B cell (primary cell): ENCODE measurements around the gene WDFY4. TPM values are rescaled to one million over a fixed set of nuclear protein-coding genes. Genes with fewer than 3 reads are reported as not detected.

Experiments
- ATAC-seq: fragments of 200-7000 bp; cut with Tn5 transposase; one replicate; pipeline ENCODE4 v1.10.0; 2021; ENCODE audit warnings: low read depth, mild to moderate bottlenecking, moderate number of reproducible peaks, moderate library complexity
- CTCF ChIA-PET: fragments of 350-600 bp; sonication (Branson Sonifier 250); formaldehyde crosslinking; loops from one replicate; lab custom pipeline; 2021; ENCODE audit warnings: antibody characterized with exemption, inconsistent platforms; lab: Charles Lee
- POLR2A ChIA-PET: fragments of 350-600 bp; sonication (Branson Sonifier 250); formaldehyde crosslinking; loops from one replicate; lab custom pipeline; 2021; ENCODE audit warnings: antibody characterized with exemption; lab: Charles Lee
- DNase-seq: peaks from one replicate; pipeline ENCODE4 v3.0.0; 2013
- H2AFZ ChIP-seq: 2 replicates; pipeline ENCODE4 v1.6.1; 2012; ENCODE audit warnings: mild to moderate bottlenecking, low read depth, low read length; ENCODE audit not compliant: insufficient read depth, poor library complexity, severe bottlenecking
- H3K27ac ChIP-seq, 2 donors: 1 replicate in 1 of 2; 2 replicates in 1 of 2; pipeline ENCODE4 v1.5.1; 2012 to 2013; ENCODE audit warnings: low read length in 2 of 2, mild to moderate bottlenecking in 2 of 2, moderate library complexity in 1 of 2
- H3K27me3 ChIP-seq, 4 experiments: fragments of 200-600 bp in 1 of 4; sonication (generic) in 1 of 4; replicated peaks in 1 of 4; 1 replicate in 2 of 4; 2 replicates in 2 of 4; pipeline versions ENCODE4 v1.6.1 to v1.7.0; 2013 to 2016; ENCODE audit warnings: low read length in 3 of 4, mild to moderate bottlenecking in 2 of 4, mixed read lengths in 1 of 4, moderate library complexity in 1 of 4; ENCODE audit not compliant: insufficient read depth in 4 of 4, control insufficient read depth in 3 of 4; ENCODE audit errors: control extremely low read depth in 1 of 4
- H3K36me3 ChIP-seq, 2 experiments: replicated peaks in 1 of 2; 1 replicate in 1 of 2; 2 replicates in 1 of 2; pipeline versions ENCODE4 v1.6.1 to v1.7.1; 2013; ENCODE audit warnings: low read length in 1 of 2; ENCODE audit not compliant: insufficient read depth in 2 of 2, control insufficient read depth in 1 of 2; ENCODE audit errors: control extremely low read depth in 1 of 2, extremely low read depth in 1 of 2
- H3K4me1 ChIP-seq, 2 donors: fragments of 200-600 bp in 1 of 2; sonication (generic) in 1 of 2; 1 replicate in 1 of 2; 2 replicates in 1 of 2; pipeline versions ENCODE4 v1.5.1 to v1.6.1; 2013 to 2017; ENCODE audit warnings: low read length in 2 of 2; ENCODE audit not compliant: control insufficient read depth in 2 of 2, insufficient read depth in 2 of 2
- H3K4me2 ChIP-seq: replicated peaks from 2 replicates; pipeline ENCODE3; 2012; ENCODE audit warnings: mild to moderate bottlenecking, low read depth, low read length; ENCODE audit not compliant: poor library complexity, severe bottlenecking
- H3K4me3 ChIP-seq, 5 experiments: fragments of 200-600 bp in 1 of 5; sonication (generic) in 1 of 5; 1 replicate in 3 of 5; 2 replicates in 2 of 5; pipeline versions ENCODE4 v1.5.1 to v1.7.0; 2011 to 2016; ENCODE audit warnings: low read length in 4 of 5, mild to moderate bottlenecking in 4 of 5, low read depth in 2 of 5, control low read depth in 1 of 5, moderate library complexity in 1 of 5; ENCODE audit not compliant: insufficient read depth in 1 of 5; ENCODE audit errors: control extremely low read depth in 1 of 5, extremely low read depth in 1 of 5
- H3K79me2 ChIP-seq: fragments of 200-600 bp; sonication (generic); one replicate; pipeline ENCODE4 v1.6.0; 2016; ENCODE audit warnings: low read length; ENCODE audit not compliant: control insufficient read depth, insufficient read depth
- H3K9ac ChIP-seq: fragments of 200-600 bp; sonication (generic); 2 replicates; pipeline ENCODE4 v1.6.1; 2017; ENCODE audit warnings: mild to moderate bottlenecking, low read length, moderate library complexity
- H3K9me3 ChIP-seq, 3 donors: one replicate each; pipeline versions ENCODE4 v1.6.1 to v1.7.1; 2013; ENCODE audit warnings: low read length in 2 of 3; ENCODE audit not compliant: control insufficient read depth in 2 of 3, insufficient read depth in 1 of 3; ENCODE audit errors: control extremely low read depth in 1 of 3
- H4K20me1 ChIP-seq: 2 replicates; pipeline ENCODE4 v1.6.0; 2012; ENCODE audit warnings: mild to moderate bottlenecking, low read length; ENCODE audit not compliant: insufficient read depth, control insufficient read depth, poor library complexity, severe bottlenecking
- H3K27ac Mint-ChIP-seq: one replicate; pipeline ENCODE4 v1.8.0; 2021; ENCODE audit warnings: mixed read lengths
- H3K27me3 Mint-ChIP-seq: one replicate; pipeline ENCODE4 v1.8.0; 2021; ENCODE audit warnings: mixed read lengths
- H3K4me1 Mint-ChIP-seq: one replicate; pipeline ENCODE4 v1.8.0; 2021; ENCODE audit warnings: mixed read lengths
- H3K4me3 Mint-ChIP-seq: one replicate; pipeline ENCODE4 v1.8.0; 2021; ENCODE audit warnings: mixed read lengths
- H3K9me3 Mint-ChIP-seq: one replicate; pipeline ENCODE4 v1.8.0; 2022; ENCODE audit warnings: mixed read lengths; ENCODE audit not compliant: insufficient read depth
- EZH2 ChIP-seq: IDR thresholded peaks from 2 replicates; pipeline ENCODE4 v1.6.1; 2012; ENCODE audit warnings: borderline replicate concordance, low read depth, mild to moderate bottlenecking, moderate library complexity, low read length; ENCODE audit not compliant: insufficient read depth, poor library complexity, severe bottlenecking
- WGBS: methylation state at CpG from one replicate; pipeline ENCODE4 v1.1.5; 2013; ENCODE audit warnings: missing lambda C conversion rate; ENCODE audit not compliant: insufficient coverage; 5-methylcytosine and 5-hydroxymethylcytosine counted together
- intact Hi-C: fragments of 100-400 bp; cut with micrococcal nuclease; formaldehyde crosslinking; loops from one replicate; pipeline ENCODE4 v1.10.0; 2022
- polyA plus RNA-seq: library from polyadenylated mRNA; depleted of rRNA; stranded (reverse); fragments of >200 nt; gene quantifications from 2 replicates; pipeline ENCODE4 v1.2.3, GENCODE V29; 2012
- total RNA-seq, 2 donors: library from RNA; stranded (reverse); fragments of 120-200 nt in 1 of 2; gene quantifications; 1 replicate in 1 of 2; 2 replicates in 1 of 2; pipeline versions ENCODE4 v1.2.3 to v1.2.4, GENCODE V29; 2013 to 2022
- TF ChIP-seq, protein P1 (sequence below): fragments of 200-600 bp; IDR thresholded peaks from one replicate; pipeline ENCODE4 v1.8.0; 2022; ENCODE audit warnings: antibody characterized with exemption, mild to moderate bottlenecking

Gene WDFY4
- total and polyA plus RNA-seq, 2 donors (not counting 1 experiment from before 2014, with no cell fraction given) = 262 to 560 TPM

DNA sequence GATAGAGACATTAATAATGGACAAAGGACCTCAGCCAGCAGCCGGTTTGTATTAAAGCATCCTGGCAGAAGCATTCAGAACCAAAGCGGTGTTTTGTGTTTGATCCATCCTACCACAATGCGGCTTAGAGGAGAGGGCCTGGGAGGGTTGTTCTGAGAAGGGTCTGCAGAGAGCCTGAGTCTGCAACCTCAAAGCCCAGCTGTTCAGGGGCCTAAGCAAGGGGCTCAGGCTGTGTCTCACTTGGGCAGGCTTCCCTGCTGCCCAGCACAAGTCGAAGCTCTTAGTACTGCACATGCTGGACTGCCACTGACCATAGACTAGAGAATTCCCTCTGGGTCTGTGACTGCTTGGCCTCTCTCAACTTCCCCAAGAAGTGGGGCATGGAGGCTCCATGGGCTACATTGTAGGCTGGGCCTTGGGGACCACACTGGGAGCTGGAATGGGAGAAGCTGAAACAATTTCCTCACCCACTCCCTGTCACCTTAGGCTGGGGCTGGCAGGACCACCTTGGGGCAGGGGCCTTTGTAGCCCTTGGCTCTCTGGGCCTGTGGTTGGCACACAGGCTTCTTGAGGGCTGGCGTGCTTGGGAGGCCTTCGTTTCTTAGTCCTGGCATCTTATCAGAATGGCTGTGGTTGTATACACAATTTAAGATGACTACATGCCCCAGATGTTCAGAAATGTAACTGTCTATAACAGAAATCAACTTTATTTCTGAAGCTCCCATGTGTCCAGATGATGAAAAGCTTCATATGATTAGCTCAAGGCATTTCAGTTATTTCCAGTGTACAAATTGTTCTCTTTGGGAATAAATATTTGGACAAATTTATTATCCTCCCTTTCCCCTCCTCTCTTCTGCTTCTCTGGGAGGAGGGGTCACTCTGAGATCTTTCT lies 210.5 kb downstream of the WDFY4 start:
- H3K4me1 Mint-ChIP-seq = peaks cover 2% of the 10 kb centered on the region
- Histone ChIP-seq H3K4me3 (no peak overlapping the region), H3K36me3 (peaks cover 7 to 99% of the 10 kb centered on the region in 2 experiments), H3K4me1 (no peaks in the 10 kb centered on the region), H3K27me3 (no peaks in the 10 kb centered on the region), H3K9me3 (no peaks in the 10 kb centered on the region), H3K4me2 (no peak overlapping the region), H3K27ac (no peak overlapping the region), H3K79me2 (peaks cover 11% of the 10 kb centered on the region), H4K20me1 (peaks cover 51% of the 10 kb centered on the region), H3K9ac (no peak overlapping the region), H2AFZ (no peak overlapping the region)
- 94% methylated on average over 3 of the region's 6 CpGs for WGBS
- POLR2A ChIA-PET = no interaction called here
- DNase-seq = no peak
- CTCF ChIA-PET = interaction anchor here (0.6 kb wide), 1 partner anchor 481 kb away, joined by 5 read pairs; no protein-coding TSS in a partner anchor
- ATAC-seq = no peak
- no peak overlapping the region for H3K4me3 Mint-ChIP-seq
- H3K27me3 Mint-ChIP-seq = no peaks in the 10 kb centered on the region
- no peak for TF ChIP-seq EZH2
- TF ChIP-seq, protein P1, sequence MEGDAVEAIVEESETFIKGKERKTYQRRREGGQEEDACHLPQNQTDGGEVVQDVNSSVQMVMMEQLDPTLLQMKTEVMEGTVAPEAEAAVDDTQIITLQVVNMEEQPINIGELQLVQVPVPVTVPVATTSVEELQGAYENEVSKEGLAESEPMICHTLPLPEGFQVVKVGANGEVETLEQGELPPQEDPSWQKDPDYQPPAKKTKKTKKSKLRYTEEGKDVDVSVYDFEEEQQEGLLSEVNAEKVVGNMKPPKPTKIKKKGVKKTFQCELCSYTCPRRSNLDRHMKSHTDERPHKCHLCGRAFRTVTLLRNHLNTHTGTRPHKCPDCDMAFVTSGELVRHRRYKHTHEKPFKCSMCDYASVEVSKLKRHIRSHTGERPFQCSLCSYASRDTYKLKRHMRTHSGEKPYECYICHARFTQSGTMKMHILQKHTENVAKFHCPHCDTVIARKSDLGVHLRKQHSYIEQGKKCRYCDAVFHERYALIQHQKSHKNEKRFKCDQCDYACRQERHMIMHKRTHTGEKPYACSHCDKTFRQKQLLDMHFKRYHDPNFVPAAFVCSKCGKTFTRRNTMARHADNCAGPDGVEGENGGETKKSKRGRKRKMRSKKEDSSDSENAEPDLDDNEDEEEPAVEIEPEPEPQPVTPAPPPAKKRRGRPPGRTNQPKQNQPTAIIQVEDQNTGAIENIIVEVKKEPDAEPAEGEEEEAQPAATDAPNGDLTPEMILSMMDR = no peak
- intact Hi-C loops = no loop called here
- no peaks in the 10 kb centered on the region for H3K9me3 Mint-ChIP-seq
- no peak overlapping the region for H3K27ac Mint-ChIP-seq

DNA sequence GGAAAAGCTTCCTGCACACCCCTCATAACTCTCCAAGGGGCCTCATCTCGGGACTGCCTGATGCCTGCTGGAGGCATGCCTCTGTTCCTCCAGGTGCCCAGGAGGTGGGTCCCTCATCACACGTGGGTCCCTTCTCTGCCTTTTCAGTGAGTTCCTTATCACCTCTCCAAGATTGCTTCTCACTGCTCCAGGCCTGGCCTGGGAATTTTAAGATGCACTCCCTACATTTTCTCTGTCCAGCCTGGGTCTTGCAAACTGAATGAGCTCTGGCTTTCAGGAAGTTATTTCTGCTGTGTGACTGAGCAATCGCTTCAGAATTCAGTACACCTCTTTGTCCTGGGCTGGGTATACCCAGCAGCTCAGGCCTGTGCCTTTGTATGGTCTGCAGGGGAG lies 211.1 kb downstream of the WDFY4 start:
- Histone ChIP-seq H4K20me1 (peaks cover 45% of the 10 kb centered on the region), H3K4me2 (no peak overlapping the region), H3K4me3 (no peak overlapping the region), H3K79me2 (peaks cover 6% of the 10 kb centered on the region), H3K27ac (no peak overlapping the region), H3K27me3 (no peaks in the 10 kb centered on the region), H3K9ac (no peak overlapping the region), H3K36me3 (peaks cover 5 to 99% of the 10 kb centered on the region in 2 experiments), H2AFZ (no peak overlapping the region), H3K4me1 (no peaks in the 10 kb centered on the region), H3K9me3 (no peaks in the 10 kb centered on the region)
- no peak overlapping the region for H3K27ac Mint-ChIP-seq
- H3K27me3 Mint-ChIP-seq = no peaks in the 10 kb centered on the region
- intact Hi-C loops = no loop called here
- ChIA-PET CTCF (no interaction called here), POLR2A (no interaction called here)
- no peak for ATAC-seq
- no peak overlapping the region for H3K4me3 Mint-ChIP-seq
- TF ChIP-seq, protein P1 = no peak
- no peak for TF ChIP-seq EZH2
- H3K9me3 Mint-ChIP-seq = no peaks in the 10 kb centered on the region
- no peak for DNase-seq
- WGBS = 97% methylated on average over 3 of the region's 3 CpGs
- H3K4me1 Mint-ChIP-seq = peaks cover 2% of the 10 kb centered on the region
